GM12878 (cell line): ENCODE results near the gene AMH. TPM values are rescaled to one million over a fixed set of nuclear protein-coding genes. Genes with fewer than 3 reads are reported as not detected.

Experiments used
- ATAC-seq: fragments of 200-7000 bp; cut with Tn5 transposase; 3 replicates; pipeline ENCODE4 v1.9.1; 2020; ENCODE audit warnings: mild to moderate bottlenecking, moderate library complexity
- BruUV-seq: library from RNA; stranded (reverse); fragments of 400-500 nt; replicated peaks from 2 replicates; lab custom pipeline; 2021; lab: Mats Ljungman, UMichigan
- CTCF ChIA-PET: fragments of 300-600 bp; sonication (Branson Sonifier 250); formaldehyde crosslinking; extraction: SDS; loops from one replicate; lab custom pipeline; 2021; ENCODE audit warnings: inconsistent platforms; lab: Yijun Ruan, JAX
- POLR2A ChIA-PET: fragments of 350-600 bp; formaldehyde crosslinking; extraction: SDS; loops from one replicate; lab custom pipeline; 2021; ENCODE audit warnings: inconsistent platforms; lab: Charles Lee
- RAD21 ChIA-PET: fragments of 300-600 bp; sonication (Branson Sonifier 250); formaldehyde crosslinking; loops from one replicate; lab custom pipeline; 2023; ENCODE audit warnings: antibody characterized with exemption; ENCODE audit not compliant: unreplicated experiment; lab: Charles Lee
- SMC1A ChIA-PET: fragments of 300-600 bp; sonication (Branson Sonifier 250); formaldehyde crosslinking; loops from one replicate; lab custom pipeline; 2023; ENCODE audit not compliant: unreplicated experiment, uncharacterized antibody; lab: Charles Lee
- DNase-seq: peaks from one replicate; pipeline ENCODE4 v3.0.0-alpha.2; 2011; ENCODE audit warnings: low read depth, low spot score
- FAIRE-seq: peaks from 3 replicates; lab custom pipeline; 2011; peaks lifted over from hg19 to GRCh38; lab: Jason Lieb, UNC
- H2AFZ ChIP-seq: 2 replicates; pipeline ENCODE4 v1.6.0; 2011; ENCODE audit warnings: low read depth, low read length, control low read depth; ENCODE audit not compliant: control insufficient read depth
- H3K27ac ChIP-seq: 2 replicates; pipeline ENCODE4 v1.5.1; 2011; ENCODE audit warnings: control low read depth; ENCODE audit not compliant: control insufficient read depth, insufficient read depth
- H3K27me3 ChIP-seq, 2 experiments: replicated peaks in 1 of 2; 2 replicates each; pipeline versions ENCODE4 v1.6.0 to v1.6.1; 2011; ENCODE audit warnings: low read length in 1 of 2; ENCODE audit not compliant: control insufficient read depth in 2 of 2, insufficient read depth in 2 of 2
- H3K36me3 ChIP-seq, 2 experiments: 2 replicates each; pipeline ENCODE4 v1.5.1; 2011; ENCODE audit warnings: low read length in 1 of 2; ENCODE audit not compliant: control insufficient read depth in 2 of 2, insufficient read depth in 2 of 2
- H3K4me1 ChIP-seq: 2 replicates; pipeline ENCODE4 v1.6.1; 2011; ENCODE audit warnings: mild to moderate bottlenecking, low read length, moderate library complexity, mixed read lengths; ENCODE audit not compliant: control insufficient read depth, insufficient read depth
- H3K4me2 ChIP-seq: 2 replicates; pipeline ENCODE4 v1.6.0; 2011; ENCODE audit warnings: control low read depth; ENCODE audit not compliant: control insufficient read depth, insufficient read depth
- H3K4me3 ChIP-seq: fragments of 200-600 bp; sonication (generic); 2 replicates; pipeline ENCODE4 v1.5.1; 2016
- H3K79me2 ChIP-seq: 2 replicates; pipeline ENCODE4 v1.6.0; 2011; ENCODE audit warnings: low read length; ENCODE audit not compliant: control insufficient read depth, insufficient read depth
- H3K9ac ChIP-seq: 2 replicates; pipeline ENCODE4 v1.8.0; 2011; ENCODE audit warnings: low read length, control low read depth, mixed read lengths; ENCODE audit not compliant: control insufficient read depth, insufficient read depth
- H3K9me3 ChIP-seq: replicated peaks from 3 replicates; pipeline ENCODE4 v1.5.1; 2011; ENCODE audit warnings: mild to moderate bottlenecking, low read length; ENCODE audit not compliant: control insufficient read depth, insufficient read depth
- H4K20me1 ChIP-seq: 2 replicates; pipeline ENCODE4 v1.6.0; 2011; ENCODE audit not compliant: control insufficient read depth, insufficient read depth
- BMI1 ChIP-seq: fragments of 450-650 bp; IDR thresholded peaks from 2 replicates; pipeline ENCODE4 v1.6.1; 2016; ENCODE audit warnings: mild to moderate bottlenecking, moderate library complexity, borderline replicate concordance
- BRCA1 ChIP-seq: IDR thresholded peaks from 2 replicates; pipeline ENCODE4 v1.6.1; 2011; ENCODE audit warnings: low read depth, low read length, improper control_type of control experiment
- CHD1 ChIP-seq: IDR thresholded peaks from 2 replicates; pipeline ENCODE4 v1.6.1; 2012; ENCODE audit warnings: low read depth, low read length, improper control_type of control experiment
- EGR1 ChIP-seq, 2 experiments: IDR thresholded peaks; 1 replicate in 1 of 2; 2 replicates in 1 of 2; pipeline ENCODE4 v1.6.1; 2011 to 2012; ENCODE audit warnings: low read depth in 2 of 2, low read length in 2 of 2, borderline replicate concordance in 1 of 2, mild to moderate bottlenecking in 1 of 2, moderate library complexity in 1 of 2
- EP300 ChIP-seq, 2 experiments: fragments of 150-350 bp in 1 of 2; IDR thresholded peaks; 2 replicates each; pipeline ENCODE4 v1.6.1; 2011 to 2012; ENCODE audit warnings: low read depth in 2 of 2, low read length in 2 of 2, borderline replicate concordance in 1 of 2, improper control_type of control experiment in 1 of 2, inconsistent platforms in 1 of 2; ENCODE audit not compliant: control insufficient read depth in 1 of 2
- HCFC1 ChIP-seq: fragments of 150-350 bp; IDR thresholded peaks from 2 replicates; pipeline ENCODE4 v1.6.1; 2014; ENCODE audit warnings: low read length
- IKZF1 ChIP-seq: fragments of 450-650 bp; conservative IDR thresholded peaks from 2 replicates; pipeline ENCODE4 v1.6.1; 2017; ENCODE audit warnings: antibody characterized with exemption, mild to moderate bottlenecking
- MEF2B ChIP-seq: fragments of 450-650 bp; IDR thresholded peaks from 2 replicates; pipeline ENCODE4 v1.6.1; 2018; ENCODE audit warnings: mild to moderate bottlenecking, moderate library complexity; ENCODE audit not compliant: partially characterized antibody, poor library complexity, severe bottlenecking
- MTA3 ChIP-seq: IDR thresholded peaks from 2 replicates; pipeline ENCODE4 v1.6.1; 2012; ENCODE audit warnings: low read length, inconsistent platforms, borderline replicate concordance
- NR2C2 ChIP-seq: IDR thresholded peaks from 2 replicates; pipeline ENCODE4 v1.6.1; 2011; ENCODE audit warnings: borderline replicate concordance, low read depth; ENCODE audit not compliant: control insufficient read depth, insufficient read length
- PML ChIP-seq: IDR thresholded peaks from 2 replicates; pipeline ENCODE4 v1.6.1; 2012; ENCODE audit warnings: low read length, inconsistent platforms
- POU2F2 ChIP-seq: IDR thresholded peaks from 3 replicates; pipeline ENCODE4 v1.6.1; 2011; ENCODE audit warnings: low read depth, mild to moderate bottlenecking, low read length, borderline replicate concordance
- RB1 ChIP-seq: fragments of 450-650 bp; formaldehyde crosslinking; IDR thresholded peaks from 2 replicates; pipeline ENCODE4 v1.6.1; 2017; ENCODE audit warnings: mild to moderate bottlenecking, borderline replicate concordance
- RBBP5 ChIP-seq: fragments of 200-600 bp; sonication (generic); conservative IDR thresholded peaks from 2 replicates; pipeline ENCODE4 v1.6.1; 2016
- SRF ChIP-seq, 2 experiments: IDR thresholded peaks; 2 replicates each; pipeline ENCODE4 v1.6.1; 2011; ENCODE audit warnings: low read depth in 2 of 2, low read length in 2 of 2, mild to moderate bottlenecking in 1 of 2, moderate library complexity in 1 of 2
- TCF3 ChIP-seq: IDR thresholded peaks from 2 replicates; pipeline ENCODE4 v1.6.1; 2012; ENCODE audit warnings: low read depth, mild to moderate bottlenecking, low read length, borderline replicate concordance; ENCODE audit not compliant: insufficient read depth
- ZNF622 ChIP-seq: fragments of 450-650 bp; IDR thresholded peaks from 2 replicates; pipeline ENCODE4 v1.6.1; 2017; ENCODE audit warnings: mild to moderate bottlenecking, inconsistent platforms
- WGBS: methylation state at CpG from one replicate; pipeline ENCODE4 v1.1.6; 2016; ENCODE audit warnings: low lambda C conversion rate; ENCODE audit not compliant: insufficient replicate concordance, insufficient coverage; ENCODE audit errors: missing lambda C conversion rate; 5-methylcytosine and 5-hydroxymethylcytosine counted together
- in situ Hi-C: fragments of 300-500 bp; cut with MboI; formaldehyde crosslinking; loops from 9 replicates; pipeline ENCODE4 v1.14.3; 2018; ENCODE audit warnings: mixed read lengths
- intact Hi-C: fragments of 100-400 bp; cut with micrococcal nuclease; formaldehyde crosslinking; loops from one replicate; pipeline ENCODE4 v1.14.2; 2022; ENCODE audit not compliant: unreplicated experiment
- polyA plus RNA-seq, 11 experiments: library from polyadenylated mRNA; depleted of rRNA in 4 of 11; unstranded in 6 of 11; stranded (reverse) in 5 of 11; fragments of >200 nt; fragmentation: Nextera tagmentation in 4 of 11; fragmentation: Illumina TruSeq in 1 of 11; extraction: Ambion mirVana in 4 of 11; extraction: Trizol in 1 of 11; gene quantifications; 1 replicate in 1 of 11; 2 replicates in 10 of 11; pipeline versions ENCODE4 v1.2.1 to v1.2.3, GENCODE V29; 2011 to 2016; ENCODE audit warnings: inconsistent platforms in 2 of 11, missing spikeins in 2 of 11, low read depth in 1 of 11
- total RNA-seq, 4 experiments: library from RNA; depleted of rRNA in 3 of 4; stranded (reverse); fragments of >200 nt in 3 of 4; fragmentation: Illumina TruSeq in 1 of 4; extraction: Trizol in 1 of 4; gene quantifications; 2 replicates each; pipeline versions ENCODE4 v1.2.1 to v1.2.3, GENCODE V29; 2013 to 2021
- TF ChIP-seq, protein P1 (sequence below): fragments of 150-350 bp; IDR thresholded peaks from 2 replicates; pipeline ENCODE4 v1.6.1; 2014; ENCODE audit warnings: mild to moderate bottlenecking, low read depth, low read length

The AMH gene
- total and polyA plus RNA-seq, 10 of the 15 experiments (the other 5 are each of a cell fraction or from before 2014, with no cell fraction given): 0.17 to 3.5 (median 0.81) TPM; not detected in 4

DNA sequence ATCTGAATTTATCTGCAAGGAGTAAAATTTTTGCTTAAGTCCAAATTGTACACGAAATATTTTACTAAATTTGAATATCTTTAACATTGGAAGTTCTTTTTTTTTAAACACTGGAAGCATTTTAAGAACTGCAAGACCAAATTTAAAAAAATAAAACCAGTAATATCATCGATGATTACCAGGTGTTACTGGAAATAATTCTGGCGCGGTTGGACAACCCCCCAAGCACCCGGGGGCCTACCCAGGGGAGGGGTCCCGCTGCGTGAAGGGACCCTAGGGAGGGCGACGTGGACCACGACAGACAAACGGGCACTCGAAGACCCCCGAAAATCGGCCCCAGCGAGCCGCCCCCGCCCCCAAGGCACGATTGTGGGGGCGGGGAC is 19.7 kb downstream of the AMH start:
- Histone ChIP-seq H4K20me1 (peaks cover 8% of the 10 kb centered on the region; the same call in 1 of the 2 replicates), H3K9me3 (no peaks in the 10 kb centered on the region), H2AFZ (peak overlapping the region; percentile 81), H3K9ac (peak overlapping the region; percentile 66), H3K4me2 (peak overlapping the region; percentile 44; the same call in 1 of the 2 replicates), H3K27ac (peak overlapping the region; percentile 42; the same call in 1 of the 2 replicates), H3K4me3 (peak overlapping the region; percentile 81), H3K4me1 (peaks cover 15% of the 10 kb centered on the region), H3K79me2 (peaks cover 49% of the 10 kb centered on the region), H3K36me3 (peaks cover 0 to 12% of the 10 kb centered on the region in 2 experiments), H3K27me3 (no peaks in the 10 kb centered on the region)
- FAIRE-seq (no peak), DNase-seq (no peak), ATAC-seq (no peak)
- TF ChIP-seq BMI1: no peak
- TF ChIP-seq CHD1: no peak
- TF ChIP-seq RBBP5: no peak
- TF ChIP-seq POU2F2: no peak
- TF ChIP-seq RB1: peak; percentile 23; the same call in 1 of the 2 replicates
- TF ChIP-seq NR2C2: no peak
- TF ChIP-seq EP300 (IDR thresholded peaks at IDR 0.05; ENCODE audit: borderline replicate concordance in 1 of 2, control insufficient read depth in 1 of 2, low read depth in 2 of 2, low read length in 2 of 2): no peak
- TF ChIP-seq TCF3: 0 out of 2 replicates have a peak, but pooled peaks have one; percentile 31
- TF ChIP-seq MTA3: no peak
- TF ChIP-seq IKZF1: peak; percentile 45; the same call in 1 of the 2 replicates
- TF ChIP-seq MEF2B: peak; percentile 31
- TF ChIP-seq, protein P1, sequence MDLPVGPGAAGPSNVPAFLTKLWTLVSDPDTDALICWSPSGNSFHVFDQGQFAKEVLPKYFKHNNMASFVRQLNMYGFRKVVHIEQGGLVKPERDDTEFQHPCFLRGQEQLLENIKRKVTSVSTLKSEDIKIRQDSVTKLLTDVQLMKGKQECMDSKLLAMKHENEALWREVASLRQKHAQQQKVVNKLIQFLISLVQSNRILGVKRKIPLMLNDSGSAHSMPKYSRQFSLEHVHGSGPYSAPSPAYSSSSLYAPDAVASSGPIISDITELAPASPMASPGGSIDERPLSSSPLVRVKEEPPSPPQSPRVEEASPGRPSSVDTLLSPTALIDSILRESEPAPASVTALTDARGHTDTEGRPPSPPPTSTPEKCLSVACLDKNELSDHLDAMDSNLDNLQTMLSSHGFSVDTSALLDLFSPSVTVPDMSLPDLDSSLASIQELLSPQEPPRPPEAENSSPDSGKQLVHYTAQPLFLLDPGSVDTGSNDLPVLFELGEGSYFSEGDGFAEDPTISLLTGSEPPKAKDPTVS: no peak
- TF ChIP-seq ZNF622: no peak
- no peak for TF ChIP-seq BRCA1
- TF ChIP-seq SRF (IDR thresholded peaks at IDR 0.05; ENCODE audit: low read depth in 2 of 2, low read length in 2 of 2): no peak
- TF ChIP-seq EGR1 (IDR thresholded peaks at IDR 0.05; ENCODE audit: borderline replicate concordance in 1 of 2, low read depth in 2 of 2, low read length in 2 of 2): peak in 1 of 2 experiments; percentile 97; a peak in 2 of 3 replicates
- no peak for TF ChIP-seq PML
- no peak for TF ChIP-seq HCFC1
- POLR2A ChIA-PET: no interaction called here
- RAD21 ChIA-PET: no interaction called here
- BruUV-seq: no TSS peak
- in situ Hi-C loops (no loop called here), intact Hi-C loops (loop anchor here (5.0 to 10.0 kb wide), 2 partner anchors 102 to 174 kb away; partner anchors contain the start of genes IZUMO4 and MOB3A)
- SMC1A ChIA-PET: no interaction called here
- CTCF ChIA-PET: no interaction called here
- WGBS: under 1% methylated on average over 12 of the region's 19 CpGs
